ENCODE measurements around the gene ADGRV1.
A peak's percentile ranks its signal among the peaks of the same experiment; 100 is the strongest.

ADGRV1 gene

DNA sequence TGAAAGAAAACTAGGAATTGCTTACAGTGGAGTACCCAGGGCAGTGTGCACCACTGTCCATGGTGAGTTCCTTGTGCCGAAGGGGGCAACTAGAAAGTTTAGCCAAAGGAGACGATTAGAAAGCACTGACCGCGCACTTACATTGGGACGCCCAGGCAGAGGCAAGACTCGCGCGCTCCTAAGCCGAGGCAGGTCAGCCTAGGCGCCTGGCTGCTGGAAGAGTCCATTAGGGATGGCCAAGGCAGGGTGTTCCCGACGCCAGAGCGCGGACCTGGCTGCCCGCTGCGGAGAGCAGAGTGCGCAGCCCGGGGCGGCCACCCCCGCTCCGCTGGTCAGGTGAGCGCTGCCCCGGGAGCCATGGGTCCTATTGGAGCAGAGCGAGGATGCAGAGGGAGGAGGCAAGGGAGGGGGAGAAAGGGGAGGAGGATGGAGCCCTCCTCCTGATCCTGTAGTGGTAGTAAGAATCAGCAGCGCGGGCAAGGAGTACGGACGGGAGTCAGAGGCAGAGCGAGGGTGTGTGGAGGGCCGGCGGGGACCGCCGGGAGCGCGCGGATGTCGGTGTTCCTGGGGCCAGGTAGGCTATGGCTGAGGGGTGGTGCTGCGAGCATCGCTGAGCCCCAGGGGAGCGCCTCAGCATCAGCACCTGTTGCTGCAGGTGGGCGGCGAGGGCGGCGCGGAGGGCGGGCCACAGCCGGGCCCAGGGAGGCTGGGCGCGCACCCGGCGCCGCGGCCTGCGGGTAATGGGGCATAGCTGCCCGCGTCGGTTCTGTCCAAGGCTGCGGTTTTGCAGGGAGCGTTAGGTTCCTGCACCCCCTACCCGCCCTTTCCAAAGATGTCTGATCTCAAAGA, at the start of gene ADGRV1:
Gene ADGRV1, plus strand, starts transcription at position 454 of the 849 bp plus-strand sequence. Its CDS starts 99 bp downstream, at position 553.
- peak; percentile 92 for DNase-seq (ENCODE audit: low read depth)
- peak within 1 kb of the TSS; percentile 74 for H3K4me3 ChIP-seq (ENCODE audit: low read length)
- TF ChIP-seq, protein P1, sequence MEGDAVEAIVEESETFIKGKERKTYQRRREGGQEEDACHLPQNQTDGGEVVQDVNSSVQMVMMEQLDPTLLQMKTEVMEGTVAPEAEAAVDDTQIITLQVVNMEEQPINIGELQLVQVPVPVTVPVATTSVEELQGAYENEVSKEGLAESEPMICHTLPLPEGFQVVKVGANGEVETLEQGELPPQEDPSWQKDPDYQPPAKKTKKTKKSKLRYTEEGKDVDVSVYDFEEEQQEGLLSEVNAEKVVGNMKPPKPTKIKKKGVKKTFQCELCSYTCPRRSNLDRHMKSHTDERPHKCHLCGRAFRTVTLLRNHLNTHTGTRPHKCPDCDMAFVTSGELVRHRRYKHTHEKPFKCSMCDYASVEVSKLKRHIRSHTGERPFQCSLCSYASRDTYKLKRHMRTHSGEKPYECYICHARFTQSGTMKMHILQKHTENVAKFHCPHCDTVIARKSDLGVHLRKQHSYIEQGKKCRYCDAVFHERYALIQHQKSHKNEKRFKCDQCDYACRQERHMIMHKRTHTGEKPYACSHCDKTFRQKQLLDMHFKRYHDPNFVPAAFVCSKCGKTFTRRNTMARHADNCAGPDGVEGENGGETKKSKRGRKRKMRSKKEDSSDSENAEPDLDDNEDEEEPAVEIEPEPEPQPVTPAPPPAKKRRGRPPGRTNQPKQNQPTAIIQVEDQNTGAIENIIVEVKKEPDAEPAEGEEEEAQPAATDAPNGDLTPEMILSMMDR (conservative IDR thresholded peaks at IDR 0.05; ENCODE audit: low read depth, low read length), result no peak

DNA sequence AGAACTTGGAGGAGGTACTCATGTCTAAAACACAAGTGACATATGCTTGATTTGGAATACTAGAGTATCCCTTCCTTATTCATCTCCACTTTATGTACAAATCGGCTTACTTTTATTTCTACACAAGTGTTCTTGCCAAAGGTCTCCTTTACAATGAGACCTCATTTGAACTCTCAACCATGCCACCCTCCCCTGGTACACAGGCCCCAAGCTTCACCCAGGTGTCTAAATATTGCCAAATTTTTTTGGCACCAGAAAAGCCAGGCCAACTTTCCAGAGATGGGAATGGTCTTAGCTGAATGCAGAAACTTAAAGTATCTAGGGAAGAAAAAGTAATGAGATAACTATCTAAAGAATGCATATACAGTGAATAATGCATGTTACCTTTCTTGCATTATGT, 48.2 kb upstream of the ADGRV1 start:
- TF ChIP-seq, protein P1 (conservative IDR thresholded peaks at IDR 0.05; ENCODE audit: low read depth, low read length), result no peak
- no peak for DNase-seq (ENCODE audit: low read depth)
- no peak overlapping the region for H3K4me3 ChIP-seq (ENCODE audit: low read length)

- H3K4me3 ChIP-seq (ENCODE audit: low read length), result no peak overlapping the region
- TF ChIP-seq, protein P1 (conservative IDR thresholded peaks at IDR 0.05; ENCODE audit: low read depth, low read length), result no peak
- no peak for DNase-seq (ENCODE audit: low read depth)
Observed at GRCh38 chr5:90514520-90514919, 44.1 kb upstream of the ADGRV1 start.

GRCh38 chr5:90518661-90519060, 39.9 kb upstream of the ADGRV1 start:
- H3K4me3 ChIP-seq (ENCODE audit: low read length), result no peak overlapping the region
- TF ChIP-seq, protein P1 (conservative IDR thresholded peaks at IDR 0.05; ENCODE audit: low read depth, low read length), result no peak
- no peak for DNase-seq (ENCODE audit: low read depth)

DNA sequence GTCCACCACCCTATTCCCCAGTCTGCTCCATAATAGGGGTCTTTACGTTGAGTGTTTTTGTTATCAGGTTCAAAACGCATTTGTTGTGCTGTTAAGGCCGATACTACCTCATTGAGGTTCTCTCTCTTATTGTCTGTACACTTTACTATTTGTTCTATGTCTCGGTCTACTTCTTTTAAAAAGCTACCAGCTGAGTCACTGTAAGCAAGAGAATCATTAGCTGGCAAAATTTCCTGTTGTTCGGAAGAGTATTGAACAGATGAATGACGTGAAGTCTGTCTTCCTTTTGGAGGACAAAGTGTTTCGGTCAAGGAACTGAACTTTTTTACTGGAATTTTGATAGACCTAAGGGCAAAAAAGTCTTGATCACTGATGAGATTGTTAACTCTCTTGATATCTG, 39.5 kb upstream of the ADGRV1 start:
- no peak for DNase-seq (ENCODE audit: low read depth)
- TF ChIP-seq, protein P1 (conservative IDR thresholded peaks at IDR 0.05; ENCODE audit: low read depth, low read length), result no peak

GRCh38 chr5:90528601-90529193, 29.9 kb upstream of the ADGRV1 start:
- no peak for DNase-seq (ENCODE audit: low read depth)
- H3K4me3 ChIP-seq (ENCODE audit: low read length), result peak overlapping the region; percentile 96
- TF ChIP-seq, protein P1 (conservative IDR thresholded peaks at IDR 0.05; ENCODE audit: low read depth, low read length), result no peak

More for the DNA sequence above, 39.5 kb upstream of the ADGRV1 start:
- H3K4me3 ChIP-seq (ENCODE audit: low read length), result no peak overlapping the region

Data from retinal pigment epithelial cell (primary cell).